H1 (cell line): Measurements from ENCODE around the gene TTC38. TPM values are rescaled to one million over a fixed set of nuclear protein-coding genes. Genes with fewer than 3 reads are reported as not detected.

Experiments used
- ATF3 ChIP-seq: IDR thresholded peaks from 2 replicates; pipeline ENCODE4 v1.6.1; 2011; ENCODE audit warnings: low read depth, mild to moderate bottlenecking, low read length; ENCODE audit not compliant: insufficient read depth
- KDM5A ChIP-seq: fragments of 200-600 bp; IDR thresholded peaks from 2 replicates; pipeline ENCODE4 v1.7.1; 2012; ENCODE audit warnings: mild to moderate bottlenecking, low read length, inconsistent platforms, mixed read lengths
- NANOG ChIP-seq: IDR thresholded peaks from 2 replicates; pipeline ENCODE4 v1.6.1; 2011; ENCODE audit warnings: low read length, low read depth, mild to moderate bottlenecking, inconsistent platforms; ENCODE audit not compliant: insufficient read depth, poor library complexity, severe bottlenecking
- NRF1 ChIP-seq: IDR thresholded peaks from 2 replicates; pipeline ENCODE4 v1.6.1; 2011; ENCODE audit warnings: mild to moderate bottlenecking, low read depth, low read length, improper control_type of control experiment
- TEAD4 ChIP-seq: IDR thresholded peaks from 2 replicates; pipeline ENCODE4 v1.6.1; 2012; ENCODE audit warnings: low read depth, low read length, inconsistent platforms, mixed read lengths
- polyA plus RNA-seq, 7 experiments: library from polyadenylated mRNA; depleted of rRNA in 3 of 7; stranded (reverse) in 5 of 7; unstranded in 2 of 7; fragments of >200 nt in 5 of 7; fragments of 200-250 nt in 2 of 7; gene quantifications; 1 replicate in 5 of 7; 2 replicates in 1 of 7; 4 replicates in 1 of 7; pipeline versions ENCODE4 v1.2.1 to v1.2.3, GENCODE V29; 2011 to 2013; ENCODE audit warnings: missing spikeins in 2 of 7, mixed read lengths in 2 of 7
- total RNA-seq: library from RNA; stranded (reverse); fragmentation: NEBNext Ultra II Directional; extraction: Animal tissue kit (Norgen Biotek cat#: 25700); gene quantifications from 2 replicates; pipeline ENCODE4 v1.2.1, GENCODE V29; 2021

The TTC38 gene
- total and polyA plus RNA-seq, 2 of the 8 experiments (the other 6 are each of a cell fraction or from before 2014, with no cell fraction given) = 25.3 to 34.8 TPM

GRCh38 chr22:46335201-46336118 lies 67.7 kb downstream of the TTC38 start, which contains the start of gene TRMU (continued):
- no peak for TF ChIP-seq ATF3
- TF ChIP-seq TEAD4 = peak; percentile 47; the same call in 1 of the 2 replicates
- no peak for TF ChIP-seq NRF1
- no peak for TF ChIP-seq NANOG
- TF ChIP-seq KDM5A = peak; percentile 49; the same call in 1 of the 2 replicates
- TF ChIP-seq, all 59 proteins: peak for 24
